Fibroblast of upper back skin (primary cell): Measurements from ENCODE around the gene LRRFIP2.
"Not testable (repeated sequence)": the region's sequence is repeated elsewhere in the genome, so short reads cannot be mapped to it uniquely, and the experiment has no call there.

Experiments used
- DNase-seq: peaks from one replicate; pipeline ENCODE4 v3.0.0-alpha.2; 2013

The LRRFIP2 gene

DNA sequence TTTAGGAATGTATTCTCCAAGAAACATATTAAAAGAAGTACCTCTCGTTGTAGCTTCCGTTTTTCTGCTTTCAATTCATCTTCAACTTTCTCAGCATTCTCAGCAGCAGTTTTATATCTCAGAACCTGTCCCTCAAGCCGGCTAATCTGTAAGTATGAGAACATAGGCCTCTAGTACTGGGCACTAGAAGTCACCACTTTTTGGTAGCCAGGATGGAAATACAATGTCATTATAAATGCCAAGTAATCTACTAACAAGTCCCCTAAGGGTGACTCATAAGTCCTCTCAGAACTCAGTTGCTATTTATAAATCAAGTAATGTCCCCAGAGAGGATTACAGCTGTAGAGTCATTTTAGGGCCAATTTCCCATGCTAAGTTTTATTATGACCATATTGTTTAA lies 120.0 kb downstream of the LRRFIP2 start:
- peak; percentile 58 for DNase-seq

- DNase-seq: no peak
These were observed 120.6 kb downstream of the LRRFIP2 start for GRCh38 chr3:37053753-37054152.

DNA sequence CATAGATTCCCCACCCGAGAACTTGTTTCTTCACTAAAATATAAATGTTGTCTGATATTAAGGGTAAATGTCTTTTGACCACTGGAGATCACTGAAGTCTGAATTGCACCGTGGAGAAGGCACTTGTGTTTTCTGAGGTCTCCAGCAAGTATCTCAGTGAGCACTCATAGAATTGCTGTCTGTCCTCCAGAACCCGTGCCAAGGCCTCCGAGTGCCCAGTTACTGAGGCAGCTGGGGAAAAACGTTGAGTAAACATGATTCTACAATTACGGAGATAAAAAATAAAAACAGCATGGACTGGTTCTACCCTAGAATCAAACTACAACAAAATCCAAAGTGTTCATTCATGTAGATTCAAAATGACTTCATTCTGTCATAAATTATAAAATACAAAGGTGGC lies 121.0 kb downstream of the LRRFIP2 start:
- no peak for DNase-seq

DNA sequence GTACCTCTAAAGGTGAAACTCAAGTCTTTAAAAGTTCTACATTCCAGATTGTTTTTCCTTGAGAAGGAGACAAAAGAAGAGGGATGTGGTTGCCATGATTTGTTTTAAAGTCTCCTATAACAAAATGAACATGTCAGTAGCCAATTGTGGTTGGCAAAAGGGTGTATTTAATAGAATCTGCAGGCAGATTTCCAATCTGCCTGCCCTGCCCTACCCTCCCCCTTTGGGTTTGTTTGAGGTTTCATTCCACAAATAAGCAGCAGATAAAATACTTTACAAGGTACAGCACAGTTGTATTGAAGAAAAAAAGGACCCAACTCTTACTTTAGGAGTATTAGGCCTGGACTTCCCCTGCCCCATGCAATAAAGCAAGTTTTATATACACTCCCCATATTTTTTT lies 121.5 kb downstream of the LRRFIP2 start:
- DNase-seq: no peak

- no peak for DNase-seq
These were observed 124.1 kb downstream of the LRRFIP2 start for GRCh38 chr3:37050282-37050681.

- DNase-seq: not testable (repeated sequence)
These were observed 131.7 kb downstream of the LRRFIP2 start for GRCh38 chr3:37042712-37043111.

- DNase-seq: no peak
These were observed 132.7 kb downstream of the LRRFIP2 start for GRCh38 chr3:37041546-37042195.

- DNase-seq: no peak
These were observed 134.2 kb downstream of the LRRFIP2 start for GRCh38 chr3:37040231-37040630.

DNA sequence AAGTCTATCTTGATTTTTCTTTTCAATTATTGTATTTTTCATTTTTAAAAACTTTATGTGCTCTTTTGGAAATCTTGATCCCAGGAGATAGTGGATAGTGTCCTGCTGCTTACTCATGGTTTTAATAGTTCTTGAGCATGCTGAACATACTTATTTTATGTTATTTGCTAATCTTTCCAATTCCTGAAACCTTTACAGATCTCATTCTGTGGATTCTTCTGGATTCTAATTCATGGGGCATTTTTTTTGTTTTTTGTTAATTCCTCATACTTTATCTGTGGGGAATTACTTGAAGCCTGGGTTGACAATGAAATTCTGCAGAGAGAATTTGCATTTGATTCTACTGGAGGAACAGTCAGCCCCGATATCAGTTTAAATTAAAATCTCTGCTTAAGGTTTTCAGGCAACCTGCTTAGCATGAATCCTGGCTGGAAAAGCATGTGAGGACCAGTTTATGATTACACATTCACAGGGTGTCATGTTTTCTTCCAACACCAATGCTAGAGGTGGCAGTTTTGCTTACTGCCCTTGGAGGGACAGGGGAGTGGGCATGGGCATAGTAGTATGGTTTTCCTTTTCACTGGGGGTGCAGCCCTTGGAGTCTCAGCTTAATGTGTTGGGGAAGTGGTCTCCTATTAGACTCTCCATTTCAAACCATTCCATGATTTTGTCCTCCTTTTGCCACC lies 135.1 kb downstream of the LRRFIP2 start:
- no peak for DNase-seq

DNA sequence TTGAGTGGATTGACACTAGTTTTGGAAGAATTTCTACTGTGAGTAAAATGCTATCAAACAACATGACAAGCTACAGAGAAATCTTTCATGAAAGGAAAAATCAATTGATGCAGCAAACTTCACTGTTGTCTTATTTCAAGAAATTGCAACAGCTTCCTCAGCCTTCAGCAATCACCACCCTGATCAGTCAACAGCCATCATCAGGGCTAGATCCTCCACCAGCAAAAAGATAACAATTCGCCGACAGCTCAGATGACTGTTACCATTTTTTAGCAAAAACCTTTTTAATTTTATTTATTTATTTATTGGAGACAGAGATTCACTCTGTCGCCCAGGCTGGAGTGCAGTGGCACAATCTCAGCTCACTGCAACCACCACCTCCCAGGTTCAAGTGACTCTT lies 137.0 kb downstream of the LRRFIP2 start:
- no peak for DNase-seq

GRCh38 chr3:37032961-37033360 lies 141.4 kb downstream of the LRRFIP2 start:
- no peak for DNase-seq

- DNase-seq: no peak
These were observed 143.2 kb downstream of the LRRFIP2 start for GRCh38 chr3:37031096-37031682.

DNA sequence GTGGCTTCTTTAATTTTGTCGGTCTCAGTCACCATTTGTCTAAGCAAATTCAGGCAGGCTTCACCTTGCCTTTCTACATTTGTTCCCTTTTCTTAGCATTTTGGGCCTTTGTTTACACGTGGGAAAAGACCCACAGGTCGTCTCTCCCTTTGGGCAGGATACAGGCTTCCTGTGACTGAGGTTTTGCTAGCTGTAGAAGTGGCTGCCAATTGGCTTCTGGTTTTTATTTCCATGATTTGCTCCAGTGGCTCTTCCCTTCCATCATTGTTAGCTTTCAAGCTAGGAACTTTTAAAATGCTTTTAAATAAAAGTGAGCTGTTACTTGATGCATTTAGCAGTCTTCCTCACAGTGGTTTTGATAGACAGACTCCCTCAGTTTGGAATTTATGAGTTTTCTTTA lies 143.8 kb downstream of the LRRFIP2 start:
- DNase-seq: no peak

GRCh38 chr3:37029516-37030163 lies 144.7 kb downstream of the LRRFIP2 start:
- DNase-seq: no peak

DNA sequence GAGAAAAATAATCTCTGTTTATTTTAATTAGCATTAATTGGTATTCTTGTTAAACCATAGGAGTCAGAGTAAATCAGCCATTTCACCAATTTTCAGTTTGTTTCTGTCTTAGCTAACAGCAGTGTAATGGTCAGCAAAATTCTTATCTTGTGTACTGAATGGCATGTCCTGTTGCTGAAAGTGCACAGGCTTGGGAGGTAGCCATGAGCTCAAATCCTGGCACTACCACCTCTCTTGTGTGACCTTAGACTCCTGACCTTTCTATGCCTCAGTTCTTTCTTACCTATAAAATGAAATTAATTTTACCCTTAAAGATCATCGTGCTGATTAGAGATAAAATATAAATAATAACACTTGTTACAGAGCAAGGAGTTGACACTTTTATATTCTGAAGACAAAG lies 145.3 kb downstream of the LRRFIP2 start:
- DNase-seq: no peak

GRCh38 chr3:37028329-37028728 lies 146.1 kb downstream of the LRRFIP2 start:
- no peak for DNase-seq

DNA sequence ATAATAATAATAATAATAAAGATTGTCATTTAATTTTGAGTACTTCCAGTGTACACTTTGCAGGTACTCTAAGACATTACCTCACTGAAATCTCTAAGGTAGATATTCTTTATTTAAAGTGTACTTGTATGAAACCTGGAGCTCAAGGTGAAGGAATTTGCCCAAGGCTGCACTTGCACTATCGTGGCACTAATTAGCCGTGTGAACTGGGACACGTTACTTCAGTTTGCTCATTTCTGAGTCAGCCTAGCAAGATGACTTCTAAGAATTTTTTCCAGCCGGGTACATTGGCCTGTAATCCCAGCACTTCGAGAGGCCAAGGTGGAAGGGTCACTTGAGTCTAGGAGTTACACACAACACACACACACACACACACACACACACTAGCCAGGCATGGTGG lies 147.5 kb downstream of the LRRFIP2 start:
- DNase-seq: no peak

GRCh38 chr3:37025561-37026335 lies 148.6 kb downstream of the LRRFIP2 start:
- DNase-seq: no peak

DNA sequence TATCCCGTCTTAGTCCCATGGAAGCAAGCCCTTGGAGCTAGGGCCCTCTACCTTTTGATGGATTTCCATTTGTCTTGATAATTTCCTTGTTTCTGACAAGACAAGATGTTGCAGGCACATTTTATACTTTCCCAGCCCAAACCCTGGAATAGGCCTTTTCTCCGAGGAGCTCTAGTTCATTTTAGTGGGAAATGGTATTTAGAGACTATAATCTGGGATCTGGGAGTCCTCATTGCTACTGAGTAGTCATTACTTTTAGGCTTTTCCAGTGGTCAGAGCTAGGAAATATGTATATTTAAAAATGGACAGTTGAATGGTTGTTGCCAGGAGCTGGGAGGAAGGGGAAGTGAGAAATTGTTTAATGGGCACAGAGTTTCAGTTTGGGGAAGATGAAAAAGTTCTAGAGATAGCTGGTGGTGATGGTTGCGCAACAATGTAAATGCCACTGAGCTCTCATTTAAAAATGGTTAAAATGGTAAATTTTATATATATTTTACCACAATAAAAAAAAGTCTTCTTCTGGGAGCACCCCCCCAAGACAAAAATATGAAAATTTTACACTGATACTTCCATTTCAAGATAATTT lies 149.5 kb downstream of the LRRFIP2 start:
- DNase-seq: no peak

DNA sequence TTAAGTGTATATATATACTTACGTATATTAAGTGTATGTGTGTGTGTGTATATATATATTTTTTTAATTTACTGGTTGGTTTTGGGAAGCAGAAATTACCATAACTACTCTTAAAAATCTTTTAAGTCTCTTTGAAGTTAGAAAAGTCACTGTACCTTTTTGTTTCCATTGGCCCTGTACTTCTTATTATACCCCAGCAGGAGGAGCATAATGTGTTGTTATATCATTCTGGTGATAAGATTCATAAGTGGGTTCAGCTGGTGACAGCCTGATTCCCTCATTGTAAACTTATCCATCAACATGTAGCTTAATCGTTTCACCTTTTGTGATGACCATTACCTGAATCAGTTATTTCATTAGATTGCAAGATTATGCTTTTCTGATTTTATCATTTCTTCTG lies 150.3 kb downstream of the LRRFIP2 start:
- DNase-seq: peak; percentile 21

GRCh38 chr3:37017683-37018082 lies 156.7 kb downstream of the LRRFIP2 start:
- no peak for DNase-seq

DNA sequence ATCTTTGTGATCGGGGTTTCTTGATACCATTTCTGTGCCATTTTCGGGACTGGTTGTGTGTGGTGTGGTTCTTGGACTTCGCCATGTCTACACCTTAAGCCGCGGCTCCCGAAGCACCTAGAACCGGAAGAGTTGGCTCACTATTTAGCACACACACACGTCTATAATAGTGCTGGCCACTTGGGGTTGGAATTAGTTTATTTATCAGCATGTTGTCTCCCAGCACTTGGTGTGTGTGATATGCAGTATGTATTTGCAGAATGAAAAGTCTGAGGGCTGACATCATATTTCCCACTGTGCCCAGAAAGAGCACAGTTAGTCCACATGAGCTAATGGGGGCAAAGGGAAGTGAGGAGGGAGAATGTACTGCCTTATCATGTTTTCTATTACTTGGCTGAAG lies 157.5 kb downstream of the LRRFIP2 start:
- no peak for DNase-seq

DNA sequence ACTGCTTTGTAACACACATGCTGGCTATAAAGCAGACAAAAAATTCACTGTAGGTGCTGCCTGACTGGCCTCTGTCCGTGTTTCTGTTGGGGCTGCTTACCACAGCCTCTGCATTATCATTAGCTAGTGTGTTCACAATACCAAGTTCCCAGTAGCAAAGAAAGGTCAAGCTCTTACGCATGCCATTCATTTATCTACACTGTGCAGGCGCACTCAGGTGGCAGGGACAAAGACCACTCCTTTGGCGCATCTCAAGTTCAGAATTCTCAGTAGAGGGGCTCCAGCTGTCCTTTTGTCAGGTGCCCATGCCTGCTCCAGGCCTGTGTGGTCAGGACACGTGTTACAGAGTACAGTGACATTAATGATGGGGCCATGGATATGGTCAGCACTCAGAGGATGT lies 158.7 kb downstream of the LRRFIP2 start:
- no peak for DNase-seq
